ENCODE data around the gene ZBTB16.

ZBTB16 gene

GRCh38 chr11:114149689-114150407, 90.3 kb downstream of the ZBTB16 start:
- DNase-seq (ENCODE audit: low read depth in 2 of 2, low spot score in 1 of 2), result no peak

- no peak for DNase-seq (ENCODE audit: low read depth in 2 of 2, low spot score in 1 of 2)
Measured at GRCh38 chr11:114150671-114151070, 91.2 kb downstream of the ZBTB16 start.

GRCh38 chr11:114151631-114152030, 92.1 kb downstream of the ZBTB16 start:
- DNase-seq (ENCODE audit: low read depth in 2 of 2, low spot score in 1 of 2), result no peak

GRCh38 chr11:114152162-114152561, 92.7 kb downstream of the ZBTB16 start:
- DNase-seq (ENCODE audit: low read depth in 2 of 2, low spot score in 1 of 2), result no peak

GRCh38 chr11:114152785-114153184, 93.3 kb downstream of the ZBTB16 start:
- DNase-seq (ENCODE audit: low read depth in 2 of 2, low spot score in 1 of 2), result no peak

GRCh38 chr11:114153224-114153623, 93.7 kb downstream of the ZBTB16 start:
- no peak for DNase-seq (ENCODE audit: low read depth in 2 of 2, low spot score in 1 of 2)

- DNase-seq (ENCODE audit: low read depth in 2 of 2, low spot score in 1 of 2), result no peak
Measured at GRCh38 chr11:114154271-114155047, 94.9 kb downstream of the ZBTB16 start.

- DNase-seq (ENCODE audit: low read depth in 2 of 2, low spot score in 1 of 2), result no peak
Measured at GRCh38 chr11:114155116-114155515, 95.6 kb downstream of the ZBTB16 start.

GRCh38 chr11:114156131-114156581, 96.6 kb downstream of the ZBTB16 start:
- no peak for DNase-seq (ENCODE audit: low read depth in 2 of 2, low spot score in 1 of 2)

GRCh38 chr11:114156782-114157181, 97.3 kb downstream of the ZBTB16 start:
- DNase-seq (ENCODE audit: low read depth in 2 of 2, low spot score in 1 of 2), result no peak

- no peak for DNase-seq (ENCODE audit: low read depth in 2 of 2, low spot score in 1 of 2)
Measured at GRCh38 chr11:114157476-114158050, 98.1 kb downstream of the ZBTB16 start.

GRCh38 chr11:114158421-114158820, 98.9 kb downstream of the ZBTB16 start:
- DNase-seq (ENCODE audit: low read depth in 2 of 2, low spot score in 1 of 2), result no peak

GRCh38 chr11:114158886-114159285, 99.4 kb downstream of the ZBTB16 start:
- no peak for DNase-seq (ENCODE audit: low read depth in 2 of 2, low spot score in 1 of 2)

GRCh38 chr11:114159320-114159719, 99.8 kb downstream of the ZBTB16 start:
- no peak for DNase-seq (ENCODE audit: low read depth in 2 of 2, low spot score in 1 of 2)

- DNase-seq (ENCODE audit: low read depth in 2 of 2, low spot score in 1 of 2), result peak; percentile 84 to 86
Measured at GRCh38 chr11:114159802-114160632, 100.5 kb downstream of the ZBTB16 start.

- no peak for DNase-seq (ENCODE audit: low read depth in 2 of 2, low spot score in 1 of 2)
Measured at GRCh38 chr11:114160894-114161293, 101.4 kb downstream of the ZBTB16 start.

GRCh38 chr11:114161486-114162250, 102.2 kb downstream of the ZBTB16 start:
- no peak for DNase-seq (ENCODE audit: low read depth in 2 of 2, low spot score in 1 of 2)

- no peak for DNase-seq (ENCODE audit: low read depth in 2 of 2, low spot score in 1 of 2)
Measured at GRCh38 chr11:114162719-114163123, 103.2 kb downstream of the ZBTB16 start.

GRCh38 chr11:114163229-114163631, 103.7 kb downstream of the ZBTB16 start:
- no peak for DNase-seq (ENCODE audit: low read depth in 2 of 2, low spot score in 1 of 2)

GRCh38 chr11:114163830-114164401, 104.4 kb downstream of the ZBTB16 start:
- DNase-seq (ENCODE audit: low read depth in 2 of 2, low spot score in 1 of 2), result no peak
